Measurements from ENCODE around the gene LASP1NB. TPM values are rescaled to one million over a fixed set of nuclear protein-coding genes. Genes with fewer than 3 reads are reported as not detected.
A peak's percentile ranks its signal among the peaks of the same experiment; 100 is the strongest.
"Not testable (repeated sequence)": the region's sequence is repeated elsewhere in the genome, so short reads cannot be mapped to it uniquely, and the experiment has no call there.

LASP1NB gene

GRCh38 chr17:38958326-38958725, 32.9 kb downstream of the LASP1NB start:
- DNase-seq (ENCODE audit: extremely low read depth, low read depth), result no peak

DNA sequence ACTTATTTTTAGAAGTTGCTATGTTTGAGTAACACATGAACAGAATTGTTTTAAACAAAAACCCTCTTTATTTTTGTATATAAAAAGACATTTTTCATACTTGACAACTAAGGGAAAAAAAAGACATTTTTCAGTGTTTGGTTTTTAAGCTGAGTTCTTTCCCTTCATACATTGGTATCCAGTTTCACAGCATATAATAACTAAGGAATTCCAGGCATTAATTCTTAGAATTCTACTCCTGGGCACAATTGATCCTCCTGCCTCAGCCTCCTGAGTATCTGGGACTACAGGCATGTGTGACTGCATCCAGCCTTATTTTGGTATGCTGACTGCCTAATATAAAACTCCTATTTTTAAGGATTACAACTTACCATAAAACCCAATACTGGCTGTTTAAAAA, 33.3 kb downstream of the LASP1NB start:
- DNase-seq (ENCODE audit: extremely low read depth, low read depth), result no peak

DNA sequence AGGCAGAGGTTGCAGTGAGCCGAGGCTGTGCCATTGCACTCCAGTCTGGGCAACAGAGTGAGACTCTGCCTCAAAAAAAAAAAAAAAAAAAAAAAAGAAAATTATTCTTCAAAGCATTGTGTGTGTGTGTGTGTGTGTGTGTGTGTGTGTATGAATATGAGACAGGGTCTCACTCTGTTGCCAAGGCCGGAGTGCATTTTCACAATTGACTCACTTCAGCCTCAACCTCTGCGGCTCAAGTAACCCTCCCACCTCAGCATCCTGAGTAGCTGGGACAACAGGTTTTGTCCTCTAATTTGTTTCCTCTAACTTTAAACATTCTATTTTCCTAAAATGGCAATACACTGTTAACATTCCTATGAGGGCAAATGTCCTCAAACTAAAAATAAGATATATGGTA, 34.1 kb downstream of the LASP1NB start:
- no peak for DNase-seq (ENCODE audit: extremely low read depth, low read depth)

DNA sequence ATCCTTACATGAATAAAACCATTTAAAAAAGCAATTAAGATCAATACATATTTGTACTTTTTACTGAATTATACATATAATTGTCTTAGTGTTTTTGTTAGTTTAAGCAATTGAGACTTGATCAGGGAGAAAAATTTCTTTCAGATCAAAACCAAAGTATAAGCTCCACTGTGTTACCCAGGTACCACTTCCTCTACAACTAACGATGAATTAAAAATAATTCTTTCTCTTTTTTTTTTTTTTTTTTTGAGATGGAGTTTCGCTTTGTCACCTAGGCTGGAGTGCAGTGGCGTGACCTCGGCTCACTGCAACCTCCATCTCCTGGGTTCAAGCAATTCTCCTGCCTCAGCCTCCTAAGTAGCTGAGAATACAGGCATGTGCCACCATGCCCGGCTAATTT, 35.0 kb downstream of the LASP1NB start:
- DNase-seq (ENCODE audit: extremely low read depth, low read depth), result no peak

DNA sequence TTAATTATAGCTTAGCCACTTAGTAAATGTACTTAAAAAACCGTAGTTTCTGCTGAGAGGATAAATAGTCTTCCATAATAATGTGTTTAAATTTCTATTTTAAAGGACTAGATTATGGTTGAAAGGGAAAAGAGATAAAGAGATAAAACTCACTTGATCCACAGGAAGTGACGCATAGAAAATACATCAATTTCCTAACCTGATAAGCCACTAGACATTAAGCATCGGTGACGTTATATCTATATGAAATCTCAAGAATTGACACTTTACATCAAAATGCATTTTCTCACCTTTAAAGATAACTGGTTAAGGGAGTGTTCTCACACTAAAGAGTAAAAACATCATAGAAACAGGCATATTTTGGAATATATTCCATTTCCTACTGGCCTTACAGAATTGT, 36.0 kb downstream of the LASP1NB start:
- no peak for DNase-seq (ENCODE audit: extremely low read depth, low read depth)

- peak; percentile 85 for DNase-seq (ENCODE audit: extremely low read depth, low read depth)
These were observed 41.9 kb downstream of the LASP1NB start, which contains the start of gene FBXO47 for GRCh38 chr17:38967290-38967738. Gene FBXO47, minus strand, starts transcription at chr17:38967403. Its CDS starts 4,378 bp downstream, at chr17:38963025.

DNA sequence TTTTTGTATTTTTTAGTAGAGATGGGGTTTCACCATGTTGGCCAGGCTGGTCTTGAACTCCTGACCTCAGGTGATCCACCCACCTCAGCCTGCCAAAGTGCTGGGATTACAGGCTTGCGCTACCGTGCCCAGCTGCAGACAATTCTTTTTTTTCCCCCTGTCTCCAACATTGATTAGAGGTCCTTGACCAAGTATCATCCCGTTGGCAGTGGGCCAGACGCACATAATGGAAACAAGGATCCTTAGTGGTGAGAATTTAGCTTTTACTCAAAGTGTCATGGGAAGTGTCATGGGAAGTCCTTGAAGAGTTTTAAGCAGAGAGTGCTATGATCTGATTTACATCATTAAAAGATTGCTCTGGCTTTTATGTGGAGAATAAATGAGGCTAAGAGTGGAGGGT, 43.9 kb downstream of the LASP1NB start:
- no peak for DNase-seq (ENCODE audit: extremely low read depth, low read depth)

GRCh38 chr17:38970128-38970527, 44.7 kb downstream of the LASP1NB start:
- DNase-seq (ENCODE audit: extremely low read depth, low read depth), result no peak

DNA sequence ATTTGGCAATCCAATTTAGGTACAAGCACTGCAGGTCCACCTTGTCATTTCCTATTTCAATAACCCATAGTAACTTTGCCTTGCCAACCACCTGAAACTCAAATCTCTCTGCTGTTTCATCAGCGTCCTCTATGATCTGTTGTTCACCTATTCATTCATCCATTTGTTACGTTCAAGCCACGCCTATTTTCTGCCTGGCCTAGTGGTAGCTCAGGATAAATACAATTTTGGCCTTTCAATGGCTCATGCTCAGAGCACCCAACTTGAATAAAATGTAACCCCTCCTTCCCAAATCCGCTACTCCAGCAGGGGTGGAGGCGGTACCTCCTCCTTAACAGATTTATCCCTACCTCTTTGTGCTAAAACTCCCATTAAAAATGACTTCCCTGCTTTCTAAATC, 45.4 kb downstream of the LASP1NB start:
- DNase-seq (ENCODE audit: extremely low read depth, low read depth), result no peak

DNA sequence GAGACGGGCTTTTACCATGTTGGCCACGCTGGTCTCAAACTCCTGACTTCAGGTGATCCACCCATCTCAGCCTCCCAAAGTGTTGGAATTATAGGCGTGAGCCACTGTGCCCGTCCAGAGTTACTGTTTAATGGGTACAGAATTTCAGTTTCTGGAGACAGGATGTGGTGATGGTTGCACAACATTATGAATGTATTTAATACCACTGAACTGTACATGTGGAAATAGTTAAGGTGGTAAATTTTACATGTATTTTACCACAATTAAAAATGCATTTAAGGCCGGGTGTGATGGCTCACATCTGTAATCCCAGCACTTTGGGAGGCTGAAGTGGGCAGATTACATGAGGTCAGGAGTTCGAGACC, 50.8 kb downstream of the LASP1NB start:
- DNase-seq (ENCODE audit: extremely low read depth, low read depth), result not testable (repeated sequence)

DNA sequence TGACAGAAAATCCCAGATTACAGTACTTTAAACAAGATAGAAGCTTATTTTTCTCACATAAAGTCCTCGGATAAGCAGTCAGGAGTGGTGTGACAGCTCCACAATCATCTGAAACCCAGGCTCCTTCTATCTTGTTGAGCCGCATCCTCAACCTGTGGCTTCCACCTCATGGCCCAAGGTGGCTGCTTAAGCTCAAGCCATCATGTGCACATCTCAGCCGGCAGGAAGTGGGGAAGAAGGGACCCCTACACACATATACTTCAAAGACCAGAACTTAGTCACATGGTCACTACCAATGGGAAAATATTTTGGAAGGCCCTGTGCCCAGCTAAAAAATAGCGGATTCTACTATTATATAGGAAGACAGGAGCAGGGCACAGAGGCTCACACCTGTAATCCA, 52.8 kb downstream of the LASP1NB start:
- no peak for DNase-seq (ENCODE audit: extremely low read depth, low read depth)

Small RNAs within 50 kb of the gene (small RNA-seq; reads per million reads assigned to genes)
- 0 reads per million in 2 experiments for gene MIR6779

Other genes starting within 250 kb of the LASP1NB start
- 39.0 and 39.3 TPM in 2 replicates for gene MLLT6, start 220.3 kb upstream of the LASP1NB start, total RNA-seq (2014; rRNA removed; shearing (Covaris generic))
- gene CISD3, start 195.3 kb upstream of the LASP1NB start, total RNA-seq (2014; rRNA removed; shearing (Covaris generic)), result 8.0 and 11.2 TPM in 2 replicates
- gene PCGF2, start 177.3 kb upstream of the LASP1NB start, total RNA-seq (2014; rRNA removed; shearing (Covaris generic)), result 9.1 and 10.4 TPM in 2 replicates
- gene PSMB3, start 172.9 kb upstream of the LASP1NB start, total RNA-seq (2014; rRNA removed; shearing (Covaris generic)), result 232 and 247 TPM in 2 replicates
- 34.7 and 35.6 TPM in 2 replicates for gene PIP4K2B, start 126.1 kb upstream of the LASP1NB start, total RNA-seq (2014; rRNA removed; shearing (Covaris generic))
- gene CWC25, start 100.3 kb upstream of the LASP1NB start, total RNA-seq (2014; rRNA removed; shearing (Covaris generic)), result 10.8 and 17.5 TPM in 2 replicates
- 2,388 and 2,583 TPM in 2 replicates for gene RPL23, start 71.9 kb upstream of the LASP1NB start, total RNA-seq (2014; rRNA removed; shearing (Covaris generic))
- gene LASP1, start 55.6 kb upstream of the LASP1NB start, total RNA-seq (2014; rRNA removed; shearing (Covaris generic)), result 73.7 and 77.6 TPM in 2 replicates
- gene FBXO47, start 41.8 kb downstream of the LASP1NB start, total RNA-seq (2014; rRNA removed; shearing (Covaris generic)), result not detected in 2 replicates
- gene PLXDC1, start 226.0 kb downstream of the LASP1NB start, total RNA-seq (2014; rRNA removed; shearing (Covaris generic)), result 0.10 TPM in 1 of 2 replicates, not detected in the other
- gene ARL5C, start 240.5 kb downstream of the LASP1NB start, total RNA-seq (2014; rRNA removed; shearing (Covaris generic)), result not detected in 2 replicates